ENCODE results near the gene PRSS50. TPM values are rescaled to one million over a fixed set of nuclear protein-coding genes. Genes with fewer than 3 reads are reported as not detected.

PRSS50 gene
- total RNA-seq, 5 donors from 2014 or later (not counting 1 experiment from before 2014, with no cell fraction given): not detected

DNA sequence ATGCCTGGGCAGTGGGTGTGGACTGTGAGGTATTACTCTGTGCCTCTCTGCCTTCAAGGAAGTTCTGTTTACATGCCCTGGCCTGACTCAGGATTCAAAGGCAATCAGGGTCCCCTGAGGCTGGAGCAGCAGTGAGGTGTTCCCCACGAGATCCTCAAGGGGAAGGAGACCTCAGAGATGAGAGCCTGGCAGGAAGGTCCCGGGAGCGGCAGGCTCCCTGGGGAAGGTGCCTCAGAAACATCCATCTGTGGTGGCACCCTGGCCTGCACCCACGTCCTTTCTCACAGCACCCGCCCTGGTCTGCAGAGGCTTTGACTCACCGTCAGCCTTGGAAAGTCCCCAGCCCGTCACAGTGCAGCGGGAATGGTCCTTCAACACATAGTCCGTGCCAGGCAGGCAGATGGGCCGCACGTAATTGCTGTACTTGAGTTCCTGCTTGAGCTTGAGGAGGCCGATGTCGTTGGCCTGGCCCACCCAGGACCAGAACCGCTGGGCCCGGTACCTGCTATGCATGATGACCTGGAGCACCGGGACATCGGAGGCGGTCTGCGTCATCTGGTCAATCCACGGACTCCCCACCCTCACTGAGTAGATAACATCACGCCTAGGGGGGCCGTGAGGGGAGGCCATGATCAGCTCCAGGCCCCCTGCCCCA, 3.6 kb downstream of the PRSS50 start:
- WGBS (ENCODE audit: insufficient coverage): 68% methylated on average over 22 of the region's 22 CpGs
- peaks cover 4% of the 10 kb centered on the region for H3K36me3 Mint-ChIP-seq
- Histone ChIP-seq H3K27ac (ENCODE audit: low read length) (no peak overlapping the region), H3K4me3 (ENCODE audit: control insufficient read depth in 1 of 2, extremely low read depth in 1 of 2, low read length in 1 of 2) (no peak overlapping the region), H3K27me3 (replicated peaks in 1 of 2; ENCODE audit: control insufficient read depth in 2 of 2, extremely low read depth in 1 of 2, insufficient read depth in 2 of 2, low read length in 1 of 2) (peaks cover 0 to 16% of the 10 kb centered on the region in 2 experiments), H3K4me1 (ENCODE audit: control insufficient read depth in 1 of 2, extremely low read depth in 1 of 2, insufficient read depth in 2 of 2, low read length in 2 of 2) (no peaks in the 10 kb centered on the region), H3K36me3 (ENCODE audit: control insufficient read depth in 2 of 2, extremely low read depth in 1 of 2, insufficient read depth in 1 of 2, low read length in 1 of 2) (peaks cover 0 to 5% of the 10 kb centered on the region in 2 donors), H3K9me3 (no peaks in the 10 kb centered on the region)
- ChIA-PET POLR2A (no interaction called here), CTCF (no interaction called here)
- no peak overlapping the region for H3K4me3 Mint-ChIP-seq
- H3K27ac Mint-ChIP-seq: no peak overlapping the region
- H3K27me3 Mint-ChIP-seq: peaks cover 8 to 13% of the 10 kb centered on the region in 2 donors
- ATAC-seq (replicated peaks in 1 of 4) (no peak), DNase-seq (peak in 2 of 35 experiments; percentile 4 to 19)
- peaks cover 0 to 3% (median 2%) of the 10 kb centered on the region in 3 donors for H3K4me1 Mint-ChIP-seq
- H3K9me3 Mint-ChIP-seq: no peaks in the 10 kb centered on the region

DNA sequence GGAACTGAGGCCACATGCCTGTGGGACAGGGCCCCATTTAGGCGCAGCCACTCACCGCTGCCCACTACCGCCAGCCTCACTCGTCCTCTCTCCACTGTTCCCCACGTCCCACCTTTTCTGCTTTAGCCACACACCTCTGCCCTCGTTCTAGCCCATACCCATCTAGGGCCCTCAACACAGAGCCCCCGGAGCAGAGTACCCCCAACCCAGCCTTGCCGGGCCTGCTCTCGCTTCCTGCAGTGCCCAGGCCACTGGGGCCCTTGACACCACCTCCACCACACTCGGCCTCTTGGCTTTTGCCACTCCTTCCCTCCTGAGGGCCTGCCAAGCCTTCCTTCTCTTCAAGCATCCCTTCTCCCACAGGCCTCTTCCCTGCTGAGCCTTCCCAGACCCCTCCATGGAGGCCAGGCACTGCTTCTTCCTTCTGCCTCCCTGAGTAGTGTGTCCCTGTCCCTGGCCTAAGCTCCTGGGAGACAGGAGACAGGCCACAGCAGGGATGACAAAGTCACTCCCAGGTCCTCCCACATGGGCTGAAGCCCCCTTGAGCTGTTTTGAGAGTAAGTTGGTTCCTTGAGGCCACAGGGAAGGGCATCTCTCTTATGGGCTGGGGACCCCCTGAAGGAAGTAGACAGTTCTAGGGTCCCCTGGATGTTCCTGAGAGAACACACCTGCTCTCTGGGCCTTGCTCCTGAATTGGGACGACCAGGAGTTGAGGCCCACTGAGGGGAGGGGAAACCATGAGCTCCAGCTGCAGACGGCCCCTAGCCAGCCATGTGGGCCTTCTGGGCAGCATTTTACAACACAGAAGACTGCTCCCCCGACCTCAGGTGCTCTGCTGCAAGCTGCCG, 4.4 kb downstream of the PRSS50 start:
- ATAC-seq (replicated peaks in 1 of 4): no peak
- CTCF ChIA-PET: no interaction called here

DNA sequence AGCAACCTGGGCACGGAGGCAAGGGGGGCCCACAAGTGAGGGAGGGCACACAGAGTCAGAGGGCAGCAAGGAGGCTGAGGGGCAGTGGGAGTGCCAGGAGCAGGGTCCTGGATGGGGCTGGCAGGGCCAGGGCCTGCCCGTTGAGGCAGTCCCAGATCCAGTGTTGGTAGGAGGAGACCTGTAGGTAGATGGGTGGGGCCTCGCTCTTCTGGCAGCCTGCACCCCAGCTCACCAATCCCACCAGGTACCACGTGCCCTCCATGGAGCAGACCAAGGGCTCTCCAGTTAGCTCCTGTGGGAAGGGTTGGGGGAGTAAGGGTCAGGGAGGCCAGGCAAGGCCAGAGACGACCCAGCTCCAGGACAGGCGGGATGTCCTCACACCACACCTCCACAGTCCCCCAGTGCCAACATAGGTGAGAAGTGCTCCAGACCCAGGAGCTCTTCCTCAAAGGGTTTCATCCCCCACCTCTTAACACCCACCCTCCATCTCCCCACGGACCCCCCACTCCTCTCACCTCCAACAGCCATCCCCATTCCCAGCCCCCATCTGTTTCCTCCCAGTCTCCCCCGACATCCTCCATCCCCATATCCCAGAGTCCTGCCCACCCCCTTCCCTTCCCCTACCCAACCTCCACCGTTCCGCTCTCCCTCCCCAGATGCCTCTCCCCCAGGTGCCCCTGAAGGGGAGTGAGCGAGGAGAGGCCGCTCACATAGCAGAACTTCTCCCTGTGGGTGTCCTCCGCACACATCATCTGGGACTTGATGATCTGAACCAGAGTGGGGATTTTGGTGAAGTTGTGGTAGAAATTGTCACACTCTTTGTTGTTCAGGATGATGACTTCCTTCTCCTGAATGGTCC, 5.2 kb downstream of the PRSS50 start:
- peaks cover 0 to 1% of the 10 kb centered on the region in 2 donors for H3K27me3 Mint-ChIP-seq
- Histone ChIP-seq H3K27ac (ENCODE audit: low read length) (no peak overlapping the region), H3K4me3 (ENCODE audit: control insufficient read depth in 1 of 2, extremely low read depth in 1 of 2, low read length in 1 of 2) (no peak overlapping the region), H3K4me1 (ENCODE audit: control insufficient read depth in 1 of 2, extremely low read depth in 1 of 2, insufficient read depth in 2 of 2, low read length in 2 of 2) (no peaks in the 10 kb centered on the region), H3K27me3 (replicated peaks in 1 of 2; ENCODE audit: control insufficient read depth in 2 of 2, extremely low read depth in 1 of 2, insufficient read depth in 2 of 2, low read length in 1 of 2) (peaks cover 0 to 4% of the 10 kb centered on the region in 2 experiments), H3K9me3 (no peaks in the 10 kb centered on the region), H3K36me3 (ENCODE audit: control insufficient read depth in 2 of 2, extremely low read depth in 1 of 2, insufficient read depth in 1 of 2, low read length in 1 of 2) (peaks cover 0 to 8% of the 10 kb centered on the region in 2 donors)
- DNase-seq (no peak), ATAC-seq (replicated peaks in 1 of 4) (no peak)
- no peaks in the 10 kb centered on the region for H3K9me3 Mint-ChIP-seq
- no peaks in the 10 kb centered on the region for H3K4me1 Mint-ChIP-seq
- ChIA-PET CTCF (no interaction called here), POLR2A (no interaction called here)
- H3K4me3 Mint-ChIP-seq: no peak overlapping the region
- peaks cover 4% of the 10 kb centered on the region for H3K36me3 Mint-ChIP-seq
- WGBS (ENCODE audit: insufficient coverage): 81% methylated on average over 6 of the region's 13 CpGs
- no peak overlapping the region for H3K27ac Mint-ChIP-seq

More for the DNA sequence above, 4.4 kb downstream of the PRSS50 start:
- Mint-ChIP-seq H3K27me3 (peaks cover 5 to 6% of the 10 kb centered on the region in 2 donors), H3K4me3 (no peak overlapping the region), H3K27ac (no peak overlapping the region), H3K4me1 (peaks cover 0 to 3% (median 2%) of the 10 kb centered on the region in 3 donors), H3K9me3 (no peaks in the 10 kb centered on the region), H3K36me3 (peaks cover 4% of the 10 kb centered on the region)
- Histone ChIP-seq H3K36me3 (ENCODE audit: control insufficient read depth in 2 of 2, extremely low read depth in 1 of 2, insufficient read depth in 1 of 2, low read length in 1 of 2) (peaks cover 0 to 8% of the 10 kb centered on the region in 2 donors), H3K27me3 (replicated peaks in 1 of 2; ENCODE audit: control insufficient read depth in 2 of 2, extremely low read depth in 1 of 2, insufficient read depth in 2 of 2, low read length in 1 of 2) (peaks cover 0 to 9% of the 10 kb centered on the region in 2 experiments), H3K4me3 (ENCODE audit: control insufficient read depth in 1 of 2, extremely low read depth in 1 of 2, low read length in 1 of 2) (no peak overlapping the region), H3K4me1 (ENCODE audit: control insufficient read depth in 1 of 2, extremely low read depth in 1 of 2, insufficient read depth in 2 of 2, low read length in 2 of 2) (no peaks in the 10 kb centered on the region), H3K9me3 (no peaks in the 10 kb centered on the region), H3K27ac (ENCODE audit: low read length) (no peak overlapping the region)
- POLR2A ChIA-PET: no interaction called here
- 77% methylated on average over 13 of the region's 14 CpGs for WGBS (ENCODE audit: insufficient coverage)
- peak in 1 of 35 experiments; percentile 4 for DNase-seq

DNA sequence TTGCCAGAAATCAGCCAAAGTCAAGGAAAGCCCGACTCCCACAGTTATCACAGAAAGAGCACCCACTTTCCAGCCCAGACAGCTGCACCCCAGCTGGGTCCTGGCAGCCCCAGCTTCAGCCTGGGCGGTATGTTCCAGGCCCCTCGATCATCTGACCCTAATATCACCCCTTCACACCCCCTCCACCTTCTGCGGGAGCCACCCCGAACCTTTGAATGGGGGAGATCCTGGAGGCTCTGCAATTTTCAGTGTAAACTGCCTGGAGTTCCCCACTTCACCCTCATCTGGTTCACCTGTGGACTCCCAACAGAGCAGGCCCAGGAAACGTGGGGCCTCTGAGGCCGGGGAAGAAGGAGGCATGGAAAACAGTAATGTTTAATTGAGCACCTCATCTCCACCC, 5.9 kb downstream of the PRSS50 start:
- Mint-ChIP-seq H3K36me3 (peaks cover 4% of the 10 kb centered on the region), H3K9me3 (no peaks in the 10 kb centered on the region), H3K4me1 (no peaks in the 10 kb centered on the region), H3K27me3 (no peaks in the 10 kb centered on the region), H3K27ac (no peak overlapping the region), H3K4me3 (no peak overlapping the region)
- ChIA-PET POLR2A (no interaction called here), CTCF (no interaction called here)
- Histone ChIP-seq H3K4me1 (ENCODE audit: control insufficient read depth in 1 of 2, extremely low read depth in 1 of 2, insufficient read depth in 2 of 2, low read length in 2 of 2) (no peaks in the 10 kb centered on the region), H3K27ac (ENCODE audit: low read length) (no peak overlapping the region), H3K4me3 (ENCODE audit: control insufficient read depth in 1 of 2, extremely low read depth in 1 of 2, low read length in 1 of 2) (no peak overlapping the region), H3K27me3 (replicated peaks in 1 of 2; ENCODE audit: control insufficient read depth in 2 of 2, extremely low read depth in 1 of 2, insufficient read depth in 2 of 2, low read length in 1 of 2) (peaks cover 0 to 7% of the 10 kb centered on the region in 2 experiments), H3K9me3 (no peaks in the 10 kb centered on the region), H3K36me3 (ENCODE audit: control insufficient read depth in 2 of 2, extremely low read depth in 1 of 2, insufficient read depth in 1 of 2, low read length in 1 of 2) (peaks cover 0 to 8% of the 10 kb centered on the region in 2 donors)
- WGBS (ENCODE audit: insufficient coverage): 72% methylated on average over 4 of the region's 7 CpGs
- no peak for DNase-seq
- ATAC-seq (replicated peaks in 1 of 4): no peak

DNA sequence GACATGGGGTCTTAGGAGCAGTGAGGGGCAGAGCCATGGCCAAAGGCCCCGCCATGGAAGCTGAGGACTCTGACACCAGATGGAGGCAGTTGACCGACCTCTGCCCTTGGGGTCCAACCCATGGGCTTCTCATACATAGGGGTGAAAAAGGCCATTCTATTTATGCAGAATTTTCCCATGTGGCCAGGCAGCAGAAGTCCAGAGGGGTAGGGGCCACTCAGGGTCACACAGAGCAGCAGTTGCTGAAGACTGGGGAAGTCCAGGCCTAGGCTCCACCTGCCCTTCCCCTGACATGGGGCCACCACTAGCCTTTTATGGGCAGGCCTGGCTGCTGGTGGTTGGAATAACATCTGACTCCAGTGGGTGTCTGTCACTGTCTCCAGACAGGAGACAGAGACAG, 6.4 kb downstream of the PRSS50 start:
- 100% methylated on average over 2 of the region's 2 CpGs for WGBS (ENCODE audit: insufficient coverage)
- DNase-seq (peak in 1 of 35 experiments; percentile 3), ATAC-seq (replicated peaks in 1 of 4) (no peak)
- Histone ChIP-seq H3K4me1 (ENCODE audit: control insufficient read depth in 1 of 2, extremely low read depth in 1 of 2, insufficient read depth in 2 of 2, low read length in 2 of 2) (no peaks in the 10 kb centered on the region), H3K4me3 (ENCODE audit: control insufficient read depth in 1 of 2, extremely low read depth in 1 of 2, low read length in 1 of 2) (no peak overlapping the region), H3K36me3 (ENCODE audit: control insufficient read depth in 2 of 2, extremely low read depth in 1 of 2, insufficient read depth in 1 of 2, low read length in 1 of 2) (peaks cover 0 to 8% of the 10 kb centered on the region in 2 donors), H3K27me3 (replicated peaks in 1 of 2; ENCODE audit: control insufficient read depth in 2 of 2, extremely low read depth in 1 of 2, insufficient read depth in 2 of 2, low read length in 1 of 2) (peaks cover 0 to 8% of the 10 kb centered on the region in 2 experiments), H3K27ac (ENCODE audit: low read length) (no peak overlapping the region), H3K9me3 (no peaks in the 10 kb centered on the region)
- no peak overlapping the region for H3K27ac Mint-ChIP-seq
- no peak overlapping the region for H3K4me3 Mint-ChIP-seq
- H3K4me1 Mint-ChIP-seq: no peaks in the 10 kb centered on the region
- no peaks in the 10 kb centered on the region for H3K9me3 Mint-ChIP-seq
- POLR2A ChIA-PET: no interaction called here
- no peaks in the 10 kb centered on the region for H3K27me3 Mint-ChIP-seq
- CTCF ChIA-PET: no interaction called here
- peaks cover 4% of the 10 kb centered on the region for H3K36me3 Mint-ChIP-seq

DNA sequence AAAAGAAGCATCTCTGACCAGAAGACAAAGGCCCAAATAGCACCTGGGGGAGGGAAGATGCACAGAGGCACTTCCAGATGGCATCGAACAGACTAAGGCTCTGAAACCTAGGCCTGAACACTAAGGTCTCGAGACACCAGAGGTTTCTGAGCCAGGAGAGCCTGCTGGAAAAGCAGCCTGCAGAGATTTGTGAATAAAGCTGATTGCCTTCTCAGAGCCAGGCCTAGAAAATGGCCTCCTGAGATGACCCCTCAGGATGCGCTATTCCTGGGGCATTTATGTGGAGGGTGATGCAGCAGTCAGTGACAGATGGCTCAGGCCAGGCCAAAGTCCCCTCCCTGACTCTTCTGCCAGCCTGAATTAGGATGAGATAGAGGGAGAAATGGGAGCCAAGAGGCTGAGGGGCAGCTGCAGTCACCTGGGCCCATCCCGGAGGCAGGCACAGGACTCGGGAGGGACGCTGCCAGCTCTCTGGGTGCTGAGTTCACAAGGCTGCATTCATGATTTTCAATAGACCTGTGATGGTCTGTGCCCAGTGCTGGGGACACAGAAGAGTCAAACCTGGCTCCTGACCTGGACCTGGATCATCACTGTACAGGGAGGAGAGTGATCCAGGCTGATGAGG, 6.9 kb downstream of the PRSS50 start:
- Mint-ChIP-seq H3K4me3 (no peak overlapping the region), H3K4me1 (no peaks in the 10 kb centered on the region), H3K27me3 (no peaks in the 10 kb centered on the region), H3K9me3 (no peaks in the 10 kb centered on the region), H3K27ac (no peak overlapping the region), H3K36me3 (peaks cover 4% of the 10 kb centered on the region)
- Histone ChIP-seq H3K27ac (ENCODE audit: low read length) (no peak overlapping the region), H3K27me3 (replicated peaks in 1 of 2; ENCODE audit: control insufficient read depth in 2 of 2, extremely low read depth in 1 of 2, insufficient read depth in 2 of 2, low read length in 1 of 2) (peaks cover 0 to 11% of the 10 kb centered on the region in 2 experiments), H3K4me1 (ENCODE audit: control insufficient read depth in 1 of 2, extremely low read depth in 1 of 2, insufficient read depth in 2 of 2, low read length in 2 of 2) (no peaks in the 10 kb centered on the region), H3K9me3 (no peaks in the 10 kb centered on the region), H3K4me3 (ENCODE audit: control insufficient read depth in 1 of 2, extremely low read depth in 1 of 2, low read length in 1 of 2) (no peak overlapping the region), H3K36me3 (ENCODE audit: control insufficient read depth in 2 of 2, extremely low read depth in 1 of 2, insufficient read depth in 1 of 2, low read length in 1 of 2) (peaks cover 0 to 8% of the 10 kb centered on the region in 2 donors)
- no peak for ATAC-seq (replicated peaks in 1 of 4)
- ChIA-PET CTCF (no interaction called here), POLR2A (no interaction called here)
- no peak for DNase-seq
- WGBS (ENCODE audit: insufficient coverage): 83% methylated on average over 5 of the region's 6 CpGs
